GM18951 (cell line): Measurements from ENCODE around the gene GEMIN5.

Experiments used
- POLR2A ChIP-seq: IDR thresholded peaks from 4 replicates; pipeline ENCODE4 v1.6.1; 2011; ENCODE audit warnings: mild to moderate bottlenecking; ENCODE audit not compliant: insufficient read length, insufficient read depth; ENCODE audit errors: extremely low read depth
- in situ Hi-C: fragments of 300-500 bp; cut with MboI; formaldehyde crosslinking; loops from one replicate; pipeline ENCODE4 v1.12.0; 2022; ENCODE audit warnings: low sequenced_read_pairs, mixed read lengths, inconsistent platforms; ENCODE audit not compliant: unreplicated experiment

Gene GEMIN5

GRCh38 chr5:154860765-154861164 is 77.2 kb downstream of the GEMIN5 start:
- in situ Hi-C loops, result no loop called here
- no peak for TF ChIP-seq POLR2A

GRCh38 chr5:154860123-154860522 is 77.9 kb downstream of the GEMIN5 start:
- in situ Hi-C loops, result no loop called here
- no peak for TF ChIP-seq POLR2A

GRCh38 chr5:154858972-154859871 is 78.8 kb downstream of the GEMIN5 start:
- in situ Hi-C loops, result no loop called here
- TF ChIP-seq POLR2A, result no peak

- in situ Hi-C loops, result no loop called here
- peak; percentile 91 for TF ChIP-seq POLR2A
These were observed 79.6 kb downstream of the GEMIN5 start, which contains the start of gene CNOT8 for GRCh38 chr5:154858297-154858971. CNOT8 (plus strand) TSS chr5:154858627; CDS start chr5:154863279, 4,652 bp downstream.

GRCh38 chr5:154857530-154858296 is 80.3 kb downstream of the GEMIN5 start:
- TF ChIP-seq POLR2A, result peak; percentile 51
- in situ Hi-C loops, result no loop called here

- no peak for TF ChIP-seq POLR2A
- in situ Hi-C loops, result no loop called here
These were observed 86.7 kb downstream of the GEMIN5 start for GRCh38 chr5:154851351-154851750.

GRCh38 chr5:154850255-154851062 is 87.6 kb downstream of the GEMIN5 start, which contains the start of gene FAXDC2:
FAXDC2 (minus strand) TSS chr5:154850603; CDS start chr5:154838178, 12,425 bp downstream.
- TF ChIP-seq POLR2A, result no peak

GRCh38 chr5:154849791-154850201 is 88.2 kb downstream of the GEMIN5 start:
- TF ChIP-seq POLR2A, result no peak
- in situ Hi-C loops, result no loop called here

More at GRCh38 chr5:154850255-154851062, 87.6 kb downstream of the GEMIN5 start, which contains the start of gene FAXDC2:
- in situ Hi-C loops, result no loop called here

- TF ChIP-seq POLR2A, result no peak
- in situ Hi-C loops, result no loop called here
These were observed 88.7 kb downstream of the GEMIN5 start for GRCh38 chr5:154849264-154849785.

- in situ Hi-C loops, result no loop called here
- no peak for TF ChIP-seq POLR2A
These were observed 93.2 kb downstream of the GEMIN5 start for GRCh38 chr5:154844809-154845208.

GRCh38 chr5:154842689-154843530 is 95.1 kb downstream of the GEMIN5 start:
- in situ Hi-C loops, result no loop called here
- TF ChIP-seq POLR2A, result no peak

- in situ Hi-C loops, result no loop called here
- no peak for TF ChIP-seq POLR2A
These were observed 96.7 kb downstream of the GEMIN5 start for GRCh38 chr5:154841273-154841661.
